Osteoblast (primary cell): ENCODE measurements around the gene MZT2A. TPM values are rescaled to one million over a fixed set of nuclear protein-coding genes. Genes with fewer than 3 reads are reported as not detected.
A peak's percentile ranks its signal among the peaks of the same experiment; 100 is the strongest.
"Not testable (repeated sequence)": the region's sequence is repeated elsewhere in the genome, so short reads cannot be mapped to it uniquely, and the experiment has no call there.

Source experiments
- DNase-seq: peaks from one replicate; pipeline ENCODE4 v3.0.0; 2011; ENCODE audit warnings: low spot score, mixed read lengths; ENCODE audit not compliant: insufficient read length; ENCODE audit errors: missing footprints
- H2AFZ ChIP-seq: 2 replicates; pipeline ENCODE4 v1.6.0; 2011; ENCODE audit warnings: mild to moderate bottlenecking, low read length
- H3K27ac ChIP-seq: 2 replicates; pipeline ENCODE4 v1.5.1; 2011; ENCODE audit warnings: mild to moderate bottlenecking, low read depth, low read length, moderate library complexity
- H3K27me3 ChIP-seq: 2 replicates; pipeline ENCODE4 v1.6.0; 2012; ENCODE audit warnings: mild to moderate bottlenecking, control low read depth, inconsistent platforms, low read length, moderate library complexity; ENCODE audit not compliant: insufficient read depth
- H3K36me3 ChIP-seq: 2 replicates; pipeline ENCODE4 v1.5.1; 2011; ENCODE audit warnings: mild to moderate bottlenecking, low read length, control low read depth, moderate library complexity; ENCODE audit not compliant: insufficient read depth
- H3K4me1 ChIP-seq: 2 replicates; pipeline ENCODE4 v1.5.1; 2011; ENCODE audit warnings: mild to moderate bottlenecking, low read length, control low read depth, moderate library complexity; ENCODE audit not compliant: insufficient read depth
- H3K4me2 ChIP-seq: 2 replicates; pipeline ENCODE4 v1.6.0; 2011; ENCODE audit warnings: mild to moderate bottlenecking, low read length; ENCODE audit not compliant: insufficient read depth
- H3K4me3 ChIP-seq: fragments of 200-600 bp; sonication (generic); 3 replicates; pipeline ENCODE4 v1.5.1; 2012; ENCODE audit warnings: mild to moderate bottlenecking, low read length, inconsistent platforms; ENCODE audit not compliant: insufficient read depth
- H3K79me2 ChIP-seq: 2 replicates; pipeline ENCODE4 v1.6.0; 2012; ENCODE audit warnings: mild to moderate bottlenecking, low read length, control low read depth, inconsistent platforms; ENCODE audit not compliant: insufficient read depth
- H3K9me3 ChIP-seq: 2 replicates; pipeline ENCODE4 v1.5.1; 2011; ENCODE audit warnings: low read depth, low read length, control low read depth
- H4K20me1 ChIP-seq: 2 replicates; pipeline ENCODE4 v1.6.0; 2012; ENCODE audit warnings: mild to moderate bottlenecking, low read length, control low read depth; ENCODE audit not compliant: insufficient read depth
- total RNA-seq: library from RNA; depleted of rRNA; stranded (reverse); fragments of >200 nt; gene quantifications from 2 replicates; pipeline ENCODE4 v1.2.3, GENCODE V29; 2012
- TF ChIP-seq, protein P1 (sequence below): IDR thresholded peaks from 2 replicates; pipeline ENCODE4 v1.5.1; 2011; ENCODE audit warnings: mild to moderate bottlenecking, low read depth, low read length, moderate library complexity; ENCODE audit errors: extremely low read depth

The MZT2A gene
- total RNA-seq, 1 donor = 45.2 TPM

DNA sequence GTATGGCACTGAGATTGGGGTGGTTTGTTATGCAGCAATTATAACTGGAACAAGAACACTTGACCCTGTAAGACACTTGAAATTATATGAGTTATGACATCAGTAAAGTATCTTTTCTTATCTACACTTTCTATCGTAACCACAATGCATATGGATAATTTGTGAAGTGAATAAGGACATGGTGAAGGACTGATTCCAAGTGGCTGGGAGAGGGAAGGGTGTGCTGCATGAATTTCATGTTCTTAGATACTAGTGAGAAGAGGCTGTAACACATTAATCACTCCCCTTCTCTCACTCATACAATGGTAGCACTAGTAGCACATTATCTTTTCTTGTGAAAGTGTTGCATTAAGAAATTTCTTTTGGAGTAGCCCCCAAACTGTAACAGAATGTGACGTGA lies 37.3 kb downstream of the MZT2A start:
- H4K20me1 ChIP-seq, H3K4me3 ChIP-seq, H2AFZ ChIP-seq, H3K4me2 ChIP-seq, H3K4me1 ChIP-seq, H3K27ac ChIP-seq, H3K9me3 ChIP-seq, H3K27me3 ChIP-seq, DNase-seq, H3K36me3 ChIP-seq, H3K79me2 ChIP-seq: not testable (repeated sequence)

DNA sequence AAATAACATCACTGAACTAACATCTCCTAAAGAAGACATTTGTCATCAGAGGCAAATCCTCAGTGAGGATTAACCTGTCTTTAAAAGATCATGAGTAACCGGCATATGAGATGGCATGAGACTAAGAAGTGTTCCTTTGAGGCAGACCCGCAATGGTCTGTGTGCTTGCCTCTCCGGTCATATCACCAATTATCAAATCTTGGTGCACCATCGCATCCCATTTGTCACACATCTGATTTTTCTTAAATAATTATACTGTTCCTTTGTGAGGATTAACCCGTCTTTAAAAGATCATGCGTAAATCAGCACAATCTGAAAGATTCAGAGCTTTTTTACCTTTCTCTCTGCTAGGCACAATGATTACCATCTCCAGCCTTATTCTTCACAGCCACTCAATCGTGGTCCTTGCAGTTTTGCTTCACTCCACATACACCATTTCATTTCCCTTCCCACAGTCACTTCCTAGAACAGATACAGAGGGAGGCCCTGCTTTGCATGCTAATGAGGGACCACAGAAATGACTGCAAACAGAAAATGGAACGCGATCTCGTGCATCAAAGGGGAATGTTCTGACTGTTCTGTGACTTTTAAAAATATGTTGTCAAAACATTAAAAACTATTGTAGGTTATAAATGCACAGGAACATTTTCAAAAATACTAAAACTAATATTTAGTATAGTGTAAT lies 40.8 kb downstream of the MZT2A start:
- not testable (repeated sequence) for H2AFZ ChIP-seq, H3K4me2 ChIP-seq, H3K4me1 ChIP-seq

DNA sequence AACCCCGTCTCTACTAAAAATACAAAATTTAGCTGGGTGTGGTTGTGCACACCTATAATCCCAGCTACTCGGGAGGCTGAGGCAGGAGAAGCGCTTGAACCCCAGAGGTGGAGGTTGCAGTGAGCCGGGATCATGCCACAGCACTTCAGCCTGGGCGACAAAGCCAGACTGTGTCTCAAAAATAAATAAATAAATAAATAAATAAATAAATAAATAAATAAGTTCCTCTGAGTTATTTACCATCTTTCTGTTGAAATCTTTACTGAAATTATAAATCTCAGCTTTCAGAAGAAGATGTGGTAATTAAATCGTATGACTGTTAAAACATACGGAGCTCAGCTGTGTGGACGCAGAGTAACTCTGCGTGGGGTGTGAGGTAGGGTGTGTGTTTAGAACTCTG lies 44.2 kb downstream of the MZT2A start:
- H3K4me3 ChIP-seq, H3K4me1 ChIP-seq, H2AFZ ChIP-seq, H3K36me3 ChIP-seq, DNase-seq, H3K9me3 ChIP-seq, H3K27ac ChIP-seq, H4K20me1 ChIP-seq, H3K79me2 ChIP-seq, H3K27me3 ChIP-seq, H3K4me2 ChIP-seq: not testable (repeated sequence)

More for the DNA sequence above, 40.8 kb downstream of the MZT2A start:
- H4K20me1 ChIP-seq, H3K79me2 ChIP-seq, H3K4me3 ChIP-seq, H3K36me3 ChIP-seq, H3K9me3 ChIP-seq, H3K27me3 ChIP-seq, H3K27ac ChIP-seq: not testable (repeated sequence)
- peak; percentile 60 for DNase-seq

DNA sequence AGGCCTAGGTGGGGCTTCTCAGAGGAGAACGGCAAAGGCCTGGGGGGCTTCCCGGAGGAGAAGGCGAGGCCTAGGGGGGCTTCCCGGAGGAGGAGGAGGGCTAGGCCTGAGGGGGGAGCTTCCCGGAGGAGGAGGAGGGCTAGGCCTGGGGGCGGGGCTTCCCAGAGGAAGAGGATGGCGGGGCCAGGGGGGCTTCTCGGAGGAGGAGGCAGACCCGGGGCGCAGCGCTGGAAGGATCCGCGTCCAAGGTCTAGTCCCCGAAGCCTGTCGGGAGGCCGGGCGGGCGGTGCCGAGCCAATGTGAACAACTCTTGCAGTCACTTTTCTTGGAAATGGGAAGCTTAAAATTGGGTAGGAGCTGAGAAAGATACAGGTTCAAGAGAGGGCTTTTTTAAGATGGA lies 46.3 kb downstream of the MZT2A start:
- Histone ChIP-seq H3K4me1 (no peaks in the 10 kb centered on the region), H3K36me3 (no peaks in the 10 kb centered on the region), H3K4me2 (no peak overlapping the region), H2AFZ (no peak overlapping the region), H3K27me3 (no peaks in the 10 kb centered on the region), H3K4me3 (no peak overlapping the region), H4K20me1 (no peaks in the 10 kb centered on the region), H3K9me3 (no peaks in the 10 kb centered on the region), H3K79me2 (no peaks in the 10 kb centered on the region), H3K27ac (no peak overlapping the region)
- TF ChIP-seq, protein P1, sequence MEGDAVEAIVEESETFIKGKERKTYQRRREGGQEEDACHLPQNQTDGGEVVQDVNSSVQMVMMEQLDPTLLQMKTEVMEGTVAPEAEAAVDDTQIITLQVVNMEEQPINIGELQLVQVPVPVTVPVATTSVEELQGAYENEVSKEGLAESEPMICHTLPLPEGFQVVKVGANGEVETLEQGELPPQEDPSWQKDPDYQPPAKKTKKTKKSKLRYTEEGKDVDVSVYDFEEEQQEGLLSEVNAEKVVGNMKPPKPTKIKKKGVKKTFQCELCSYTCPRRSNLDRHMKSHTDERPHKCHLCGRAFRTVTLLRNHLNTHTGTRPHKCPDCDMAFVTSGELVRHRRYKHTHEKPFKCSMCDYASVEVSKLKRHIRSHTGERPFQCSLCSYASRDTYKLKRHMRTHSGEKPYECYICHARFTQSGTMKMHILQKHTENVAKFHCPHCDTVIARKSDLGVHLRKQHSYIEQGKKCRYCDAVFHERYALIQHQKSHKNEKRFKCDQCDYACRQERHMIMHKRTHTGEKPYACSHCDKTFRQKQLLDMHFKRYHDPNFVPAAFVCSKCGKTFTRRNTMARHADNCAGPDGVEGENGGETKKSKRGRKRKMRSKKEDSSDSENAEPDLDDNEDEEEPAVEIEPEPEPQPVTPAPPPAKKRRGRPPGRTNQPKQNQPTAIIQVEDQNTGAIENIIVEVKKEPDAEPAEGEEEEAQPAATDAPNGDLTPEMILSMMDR = no peak
- no peak for DNase-seq

DNA sequence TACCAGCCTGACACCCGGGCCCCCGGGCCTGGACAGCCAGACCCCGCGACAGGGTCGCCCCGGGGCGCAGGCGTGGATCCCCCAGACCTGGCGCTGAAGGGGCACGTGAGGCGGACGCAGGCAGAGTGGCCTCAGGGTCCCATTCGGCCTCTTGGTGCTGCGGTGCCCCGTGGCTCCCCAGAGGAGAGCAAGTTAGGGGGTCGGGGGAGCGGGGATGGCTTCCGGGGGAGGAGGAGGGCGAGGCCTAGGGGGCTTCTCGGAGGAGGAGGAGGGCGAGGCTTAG lies 46.7 kb downstream of the MZT2A start:
- H4K20me1 ChIP-seq, H3K4me1 ChIP-seq: not testable (repeated sequence)

DNA sequence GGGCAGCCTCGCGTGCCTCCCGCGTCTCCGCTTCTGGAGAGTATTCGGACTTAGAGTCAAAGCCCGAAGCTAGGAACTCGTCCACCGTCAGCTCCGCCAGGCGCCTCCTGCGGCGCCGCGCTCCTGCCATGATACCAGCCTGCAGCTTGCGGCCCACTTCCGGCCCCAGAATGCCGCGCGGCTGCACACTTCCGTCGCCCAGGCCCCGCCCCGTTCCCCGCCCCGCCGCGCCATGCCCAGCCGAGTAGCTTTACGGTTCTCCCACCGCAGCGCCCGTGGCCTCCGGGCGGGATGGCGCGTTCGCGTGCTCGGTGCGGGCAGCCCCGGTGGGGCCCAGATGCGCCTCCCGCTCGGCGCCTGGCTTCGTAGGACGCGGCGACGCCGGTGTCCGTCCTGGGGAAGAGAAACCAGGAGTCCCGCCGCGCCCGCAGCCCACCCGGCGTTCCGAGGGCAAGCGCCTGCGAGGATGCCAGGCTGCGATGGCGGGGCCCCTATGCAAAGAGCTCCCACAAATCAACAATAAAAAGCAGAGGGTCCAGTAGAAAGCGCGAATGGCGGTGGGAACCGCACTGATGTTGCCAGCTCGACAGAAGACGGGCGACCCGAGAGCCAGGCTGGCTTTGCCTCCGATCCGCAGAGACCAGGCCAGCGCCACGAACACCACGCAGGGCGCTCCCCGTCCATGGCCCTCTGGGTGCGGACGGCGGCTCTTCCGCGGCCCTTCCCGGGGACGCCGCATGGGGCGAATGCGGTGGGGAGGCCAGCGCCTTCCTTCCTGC lies 47.3 kb downstream of the MZT2A start:
- H4K20me1 ChIP-seq, DNase-seq, H3K79me2 ChIP-seq, H2AFZ ChIP-seq, H3K4me3 ChIP-seq, H3K27me3 ChIP-seq, H3K4me1 ChIP-seq, H3K36me3 ChIP-seq, H3K9me3 ChIP-seq, H3K27ac ChIP-seq, H3K4me2 ChIP-seq: not testable (repeated sequence)

More for the DNA sequence above, 46.7 kb downstream of the MZT2A start:
- not testable (repeated sequence) for H3K36me3 ChIP-seq, H3K27me3 ChIP-seq, H2AFZ ChIP-seq, DNase-seq, H3K9me3 ChIP-seq, H3K4me3 ChIP-seq, H3K79me2 ChIP-seq, H3K27ac ChIP-seq, H3K4me2 ChIP-seq

DNA sequence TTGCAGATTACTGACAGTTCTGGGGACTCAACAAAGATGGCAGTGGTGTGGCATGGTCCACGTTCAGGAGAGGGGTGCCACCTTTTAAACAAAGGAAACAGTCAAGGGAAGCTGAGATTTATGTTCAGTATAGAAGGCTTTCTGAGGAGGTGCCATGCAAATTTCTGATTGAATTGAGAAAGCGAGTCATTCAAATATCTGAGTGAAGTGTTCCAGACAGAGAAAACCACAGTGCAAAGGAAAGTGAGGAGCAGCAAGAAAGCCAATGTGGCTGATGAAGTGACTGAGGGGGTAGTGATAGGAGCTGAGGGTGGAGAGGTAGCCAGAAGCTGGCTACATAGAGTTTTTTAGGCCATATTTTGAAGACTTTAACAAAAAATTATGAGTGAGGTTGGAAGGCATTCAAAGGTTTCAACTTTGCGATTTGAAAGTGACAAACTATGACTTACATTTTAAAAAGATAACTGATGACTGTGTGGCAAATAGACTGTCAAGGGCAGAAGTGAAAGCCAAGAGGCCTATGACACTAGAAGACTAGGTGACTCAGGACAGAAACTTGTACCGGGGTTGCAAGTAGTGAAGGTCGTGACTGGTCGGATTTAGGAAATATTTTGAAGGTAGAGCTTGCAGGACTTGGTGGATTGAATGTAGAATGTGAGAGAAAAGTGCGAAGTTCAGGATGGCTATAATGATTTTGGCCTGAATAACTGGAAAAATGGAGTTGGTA lies 51.3 kb downstream of the MZT2A start:
- H3K4me2 ChIP-seq, H3K36me3 ChIP-seq, H3K27ac ChIP-seq, H4K20me1 ChIP-seq, H3K27me3 ChIP-seq, H3K79me2 ChIP-seq, H3K9me3 ChIP-seq, H2AFZ ChIP-seq, H3K4me1 ChIP-seq, DNase-seq, H3K4me3 ChIP-seq: not testable (repeated sequence)
